Body of pancreas (tissue), 4 donors: ENCODE measurements around the gene SNX8. TPM values are rescaled to one million over a fixed set of nuclear protein-coding genes. Genes with fewer than 3 reads are reported as not detected.
"Not testable (repeated sequence)": the region's sequence is repeated elsewhere in the genome, so short reads cannot be mapped to it uniquely, and the experiment has no call there.

ENCODE experiments used
- ATAC-seq: fragments of 150-250 bp; one replicate; pipeline ENCODE4 v1.9.1; 2016
- DNase-seq, 4 donors: peaks; one replicate each; pipeline ENCODE4 v3.0.0-alpha.2; 2019
- H3K27ac ChIP-seq, 4 donors: fragments of 200-600 bp; sonication (generic); 1 replicate in 3 of 4; 2 replicates in 1 of 4; pipeline versions ENCODE4 v1.5.1 to v1.6.1; 2016 to 2019; ENCODE audit warnings: mild to moderate bottlenecking in 1 of 4, mixed read lengths in 1 of 4, moderate library complexity in 1 of 4
- H3K27me3 ChIP-seq, 2 donors: fragments of 200-600 bp; sonication (generic); one replicate each; pipeline ENCODE4 v1.6.0; 2016; ENCODE audit warnings: mild to moderate bottlenecking in 1 of 2
- H3K36me3 ChIP-seq, 2 donors: fragments of 200-600 bp; sonication (generic); replicated peaks in 1 of 2; 2 replicates each; pipeline ENCODE4 v1.5.1; 2016; ENCODE audit warnings: low read depth in 2 of 2; ENCODE audit not compliant: insufficient read depth in 1 of 2
- H3K4me1 ChIP-seq: fragments of 200-600 bp; sonication (generic); one replicate; pipeline ENCODE4 v1.6.0; 2016
- H3K4me3 ChIP-seq, 2 donors: fragments of 200-600 bp; sonication (generic); 1 replicate in 1 of 2; 2 replicates in 1 of 2; pipeline ENCODE4 v1.5.1; 2016 to 2019
- H3K9me3 ChIP-seq, 3 donors: fragments of 200-600 bp; sonication (generic); 1 replicate in 2 of 3; 2 replicates in 1 of 3; pipeline ENCODE4 v1.5.1; 2016
- CTCF ChIP-seq, 7 experiments: fragments of 450-650 bp in 4 of 7; fragments of 200-600 bp in 3 of 7; sonication (generic) in 3 of 7; IDR thresholded peaks; one replicate each; pipeline ENCODE4 v1.5.1; 2016 to 2019; ENCODE audit warnings: antibody characterized with exemption in 7 of 7
- POLR2A ChIP-seq, 3 donors: fragments of 450-650 bp; IDR thresholded peaks; one replicate each; pipeline ENCODE4 v1.6.1; 2016; ENCODE audit warnings: antibody characterized with exemption in 3 of 3, mild to moderate bottlenecking in 2 of 3
- WGBS, 2 donors: methylation state at CpG; one replicate each; pipeline ENCODE4 v1.1.5; 2017; 5-methylcytosine and 5-hydroxymethylcytosine counted together
- intact Hi-C: fragments of 100-400 bp; cut with DNase I; formaldehyde crosslinking; loops from one replicate; pipeline ENCODE4 v1.15.1; 2023
- total RNA-seq, 2 donors: library from RNA; depleted of rRNA; stranded (reverse); fragments of >200 nt; gene quantifications; one replicate each; pipeline ENCODE4 v1.1.0, GENCODE V29; 2016

Gene SNX8
- total RNA-seq, 2 donors from 2014 or later = 5.3 to 6.2 TPM

GRCh38 chr7:2273866-2274265 lies 40.4 kb downstream of the SNX8 start:
- Histone ChIP-seq H3K27ac (no peak overlapping the region), H3K27me3 (no peaks in the 10 kb centered on the region), H3K4me3 (no peak overlapping the region), H3K9me3 (no peaks in the 10 kb centered on the region), H3K36me3 (no peaks in the 10 kb centered on the region), H3K4me1 (no peaks in the 10 kb centered on the region)
- WGBS, 2 donors = 95% methylated on average over 13 to 20 of the region's 20 CpGs
- no peak for TF ChIP-seq POLR2A (IDR thresholded peaks at IDR 0.05)
- no peak for TF ChIP-seq CTCF (IDR thresholded peaks at IDR 0.05)
- no peak for ATAC-seq
- DNase-seq = no peak
- intact Hi-C loops = no loop called here

GRCh38 chr7:2272031-2272430 lies 42.2 kb downstream of the SNX8 start:
- H3K4me3 ChIP-seq = no peak overlapping the region
- no peaks in the 10 kb centered on the region for H3K9me3 ChIP-seq
- H3K4me1 ChIP-seq = no peaks in the 10 kb centered on the region
- no peak overlapping the region for H3K27ac ChIP-seq
- no peaks in the 10 kb centered on the region for H3K36me3 ChIP-seq
- no peaks in the 10 kb centered on the region for H3K27me3 ChIP-seq
- DNase-seq = no peak
- WGBS, 2 donors = 87 to 90% methylated on average over 6 to 8 of the region's 9 CpGs
- intact Hi-C loops = no loop called here
- no peak for ATAC-seq
- TF ChIP-seq POLR2A (IDR thresholded peaks at IDR 0.05) (no peak), CTCF (IDR thresholded peaks at IDR 0.05) (no peak)

- no peaks in the 10 kb centered on the region for H3K9me3 ChIP-seq
- no peak for ATAC-seq
- H3K4me1 ChIP-seq = no peaks in the 10 kb centered on the region
- TF ChIP-seq POLR2A (IDR thresholded peaks at IDR 0.05) (no peak), CTCF (IDR thresholded peaks at IDR 0.05) (no peak)
- H3K36me3 ChIP-seq = no peaks in the 10 kb centered on the region
- intact Hi-C loops = no loop called here
- no peaks in the 10 kb centered on the region for H3K27me3 ChIP-seq
- no peak for DNase-seq
- WGBS, 2 donors = 78 to 90% methylated on average over 9 to 27 of the region's 27 CpGs
- no peak overlapping the region for H3K4me3 ChIP-seq
- H3K27ac ChIP-seq = no peak overlapping the region
These were observed 42.8 kb downstream of the SNX8 start for GRCh38 chr7:2271273-2272026.

GRCh38 chr7:2270495-2270894 lies 43.7 kb downstream of the SNX8 start:
- intact Hi-C loops = no loop called here
- TF ChIP-seq CTCF (IDR thresholded peaks at IDR 0.05) = no peak
- TF ChIP-seq POLR2A (IDR thresholded peaks at IDR 0.05) = no peak
- Histone ChIP-seq H3K27ac (no peak overlapping the region), H3K36me3 (no peaks in the 10 kb centered on the region), H3K4me3 (no peak overlapping the region), H3K4me1 (no peaks in the 10 kb centered on the region), H3K27me3 (no peaks in the 10 kb centered on the region), H3K9me3 (no peaks in the 10 kb centered on the region)
- WGBS, 2 donors = 80 to 82% methylated on average over 3 to 8 of the region's 8 CpGs
- DNase-seq (no peak), ATAC-seq (no peak)

- intact Hi-C loops = no loop called here
- H3K36me3 ChIP-seq = no peaks in the 10 kb centered on the region
- DNase-seq (no peak), ATAC-seq (no peak)
- 91 to 96% methylated on average over 6 to 10 of the region's 10 CpGs for WGBS, 2 donors
- H3K4me3 ChIP-seq = no peak overlapping the region
- no peak overlapping the region for H3K27ac ChIP-seq
- TF ChIP-seq POLR2A (IDR thresholded peaks at IDR 0.05) (no peak), CTCF (IDR thresholded peaks at IDR 0.05) (no peak)
- H3K9me3 ChIP-seq = no peaks in the 10 kb centered on the region
- H3K27me3 ChIP-seq = no peaks in the 10 kb centered on the region
- H3K4me1 ChIP-seq = no peaks in the 10 kb centered on the region
These were observed 44.2 kb downstream of the SNX8 start for GRCh38 chr7:2269991-2270460.

- H3K27ac ChIP-seq, intact Hi-C loops, H3K4me1 ChIP-seq, H3K36me3 ChIP-seq, ATAC-seq, DNase-seq, H3K4me3 ChIP-seq, H3K9me3 ChIP-seq, H3K27me3 ChIP-seq: not testable (repeated sequence)
- WGBS, 2 donors = 77 to 80% methylated on average over 8 to 15 of the region's 18 CpGs
These were observed 44.9 kb downstream of the SNX8 start for GRCh38 chr7:2269089-2269990.
